GM12878 (cell line): ENCODE data around the gene TAF4. TPM values are rescaled to one million over a fixed set of nuclear protein-coding genes. Genes with fewer than 3 reads are reported as not detected.

ENCODE experiments used
- ATAC-seq: fragments of 200-7000 bp; cut with Tn5 transposase; 3 replicates; pipeline ENCODE4 v1.9.1; 2020; ENCODE audit warnings: mild to moderate bottlenecking, moderate library complexity
- BruUV-seq: library from RNA; stranded (reverse); fragments of 400-500 nt; replicated peaks from 2 replicates; lab custom pipeline; 2021; lab: Mats Ljungman, UMichigan
- CTCF ChIA-PET: fragments of 300-600 bp; sonication (Branson Sonifier 250); formaldehyde crosslinking; extraction: SDS; loops from one replicate; lab custom pipeline; 2021; ENCODE audit warnings: inconsistent platforms; lab: Yijun Ruan, JAX
- POLR2A ChIA-PET: fragments of 350-600 bp; formaldehyde crosslinking; extraction: SDS; loops from one replicate; lab custom pipeline; 2021; ENCODE audit warnings: inconsistent platforms; lab: Charles Lee
- RAD21 ChIA-PET: fragments of 300-600 bp; sonication (Branson Sonifier 250); formaldehyde crosslinking; loops from one replicate; lab custom pipeline; 2023; ENCODE audit warnings: antibody characterized with exemption; ENCODE audit not compliant: unreplicated experiment; lab: Charles Lee
- SMC1A ChIA-PET: fragments of 300-600 bp; sonication (Branson Sonifier 250); formaldehyde crosslinking; loops from one replicate; lab custom pipeline; 2023; ENCODE audit not compliant: unreplicated experiment, uncharacterized antibody; lab: Charles Lee
- DNase-seq: peaks from one replicate; pipeline ENCODE4 v3.0.0-alpha.2; 2011; ENCODE audit warnings: low read depth, low spot score
- FAIRE-seq: peaks from 3 replicates; lab custom pipeline; 2011; peaks lifted over from hg19 to GRCh38; lab: Jason Lieb, UNC
- H2AFZ ChIP-seq: 2 replicates; pipeline ENCODE4 v1.6.0; 2011; ENCODE audit warnings: low read depth, low read length, control low read depth; ENCODE audit not compliant: control insufficient read depth
- H3K27ac ChIP-seq: 2 replicates; pipeline ENCODE4 v1.5.1; 2011; ENCODE audit warnings: control low read depth; ENCODE audit not compliant: control insufficient read depth, insufficient read depth
- H3K27me3 ChIP-seq, 2 experiments: replicated peaks in 1 of 2; 2 replicates each; pipeline versions ENCODE4 v1.6.0 to v1.6.1; 2011; ENCODE audit warnings: low read length in 1 of 2; ENCODE audit not compliant: control insufficient read depth in 2 of 2, insufficient read depth in 2 of 2
- H3K36me3 ChIP-seq, 2 experiments: 2 replicates each; pipeline ENCODE4 v1.5.1; 2011; ENCODE audit warnings: low read length in 1 of 2; ENCODE audit not compliant: control insufficient read depth in 2 of 2, insufficient read depth in 2 of 2
- H3K4me1 ChIP-seq: 2 replicates; pipeline ENCODE4 v1.6.1; 2011; ENCODE audit warnings: mild to moderate bottlenecking, low read length, moderate library complexity, mixed read lengths; ENCODE audit not compliant: control insufficient read depth, insufficient read depth
- H3K4me2 ChIP-seq: 2 replicates; pipeline ENCODE4 v1.6.0; 2011; ENCODE audit warnings: control low read depth; ENCODE audit not compliant: control insufficient read depth, insufficient read depth
- H3K4me3 ChIP-seq: fragments of 200-600 bp; sonication (generic); 2 replicates; pipeline ENCODE4 v1.5.1; 2016
- H3K79me2 ChIP-seq: 2 replicates; pipeline ENCODE4 v1.6.0; 2011; ENCODE audit warnings: low read length; ENCODE audit not compliant: control insufficient read depth, insufficient read depth
- H3K9ac ChIP-seq: 2 replicates; pipeline ENCODE4 v1.8.0; 2011; ENCODE audit warnings: low read length, control low read depth, mixed read lengths; ENCODE audit not compliant: control insufficient read depth, insufficient read depth
- H3K9me3 ChIP-seq: replicated peaks from 3 replicates; pipeline ENCODE4 v1.5.1; 2011; ENCODE audit warnings: mild to moderate bottlenecking, low read length; ENCODE audit not compliant: control insufficient read depth, insufficient read depth
- H4K20me1 ChIP-seq: 2 replicates; pipeline ENCODE4 v1.6.0; 2011; ENCODE audit not compliant: control insufficient read depth, insufficient read depth
- BCL11A ChIP-seq: IDR thresholded peaks from 2 replicates; pipeline ENCODE4 v1.6.1; 2011; ENCODE audit warnings: low read depth, low read length
- BCLAF1 ChIP-seq: fragments of 450-650 bp; IDR thresholded peaks from 2 replicates; pipeline ENCODE4 v1.6.1; 2017; ENCODE audit warnings: antibody characterized with exemption, mild to moderate bottlenecking, moderate library complexity
- BRCA1 ChIP-seq: IDR thresholded peaks from 2 replicates; pipeline ENCODE4 v1.6.1; 2011; ENCODE audit warnings: low read depth, low read length, improper control_type of control experiment
- CEBPB ChIP-seq, 2 experiments: fragments of 150-350 bp in 1 of 2; IDR thresholded peaks; 2 replicates each; pipeline ENCODE4 v1.6.1; 2012 to 2014; ENCODE audit warnings: low read depth in 2 of 2, low read length in 2 of 2, borderline replicate concordance in 1 of 2, inconsistent platforms in 1 of 2
- CREB1 ChIP-seq: IDR thresholded peaks from 2 replicates; pipeline ENCODE4 v1.6.1; 2012; ENCODE audit warnings: low read depth, mild to moderate bottlenecking, inconsistent platforms
- EP300 ChIP-seq, 2 experiments: fragments of 150-350 bp in 1 of 2; IDR thresholded peaks; 2 replicates each; pipeline ENCODE4 v1.6.1; 2011 to 2012; ENCODE audit warnings: low read depth in 2 of 2, low read length in 2 of 2, borderline replicate concordance in 1 of 2, improper control_type of control experiment in 1 of 2, inconsistent platforms in 1 of 2; ENCODE audit not compliant: control insufficient read depth in 1 of 2
- GATAD2B ChIP-seq: fragments of 450-650 bp; conservative IDR thresholded peaks from 2 replicates; pipeline ENCODE4 v1.6.1; 2017; ENCODE audit warnings: low read depth, mild to moderate bottlenecking, moderate library complexity
- HDAC2 ChIP-seq: fragments of 200-600 bp; sonication (generic); IDR thresholded peaks from 2 replicates; pipeline ENCODE4 v1.6.1; 2017
- JUND ChIP-seq: IDR thresholded peaks from 2 replicates; pipeline ENCODE4 v1.6.1; 2012; ENCODE audit warnings: low read depth, mild to moderate bottlenecking, low read length, improper control_type of control experiment, moderate library complexity
- KAT2A ChIP-seq: conservative IDR thresholded peaks from 2 replicates; pipeline ENCODE4 v1.6.1; 2011; ENCODE audit warnings: low read depth, low read length; ENCODE audit not compliant: control insufficient read depth
- NFXL1 ChIP-seq: fragments of 450-650 bp; IDR thresholded peaks from 2 replicates; pipeline ENCODE4 v1.6.1; 2017; ENCODE audit warnings: antibody characterized with exemption, mild to moderate bottlenecking, borderline replicate concordance
- NKRF ChIP-seq: fragments of 450-650 bp; conservative IDR thresholded peaks from 2 replicates; pipeline ENCODE4 v1.6.1; 2017; ENCODE audit warnings: mild to moderate bottlenecking, moderate library complexity
- SREBF2 ChIP-seq: IDR thresholded peaks from 2 replicates; pipeline ENCODE4 v1.6.1; 2012; ENCODE audit warnings: mild to moderate bottlenecking, low read length
- SRF ChIP-seq, 2 experiments: IDR thresholded peaks; 2 replicates each; pipeline ENCODE4 v1.6.1; 2011; ENCODE audit warnings: low read depth in 2 of 2, low read length in 2 of 2, mild to moderate bottlenecking in 1 of 2, moderate library complexity in 1 of 2
- SUPT20H ChIP-seq: IDR thresholded peaks from 2 replicates; pipeline ENCODE4 v1.6.1; 2011; ENCODE audit warnings: low read depth, mild to moderate bottlenecking, low read length, moderate library complexity, borderline replicate concordance; ENCODE audit not compliant: control insufficient read depth
- TARDBP ChIP-seq: IDR thresholded peaks from 2 replicates; pipeline ENCODE4 v1.6.1; 2016; ENCODE audit warnings: borderline replicate concordance
- ZNF207 ChIP-seq: fragments of 450-650 bp; IDR thresholded peaks from 2 replicates; pipeline ENCODE4 v1.6.1; 2014; ENCODE audit warnings: antibody characterized with exemption, mild to moderate bottlenecking, borderline replicate concordance
- ZNF384 ChIP-seq: IDR thresholded peaks from 2 replicates; pipeline ENCODE4 v1.6.1; 2012; ENCODE audit warnings: low read depth, mild to moderate bottlenecking, low read length, improper control_type of control experiment, borderline replicate concordance
- ZNF622 ChIP-seq: fragments of 450-650 bp; IDR thresholded peaks from 2 replicates; pipeline ENCODE4 v1.6.1; 2017; ENCODE audit warnings: mild to moderate bottlenecking, inconsistent platforms
- ZZZ3 ChIP-seq: IDR thresholded peaks from 2 replicates; pipeline ENCODE4 v1.6.1; 2011; ENCODE audit warnings: low read depth; ENCODE audit not compliant: control insufficient read depth, insufficient read length
- WGBS: methylation state at CpG from one replicate; pipeline ENCODE4 v1.1.6; 2016; ENCODE audit warnings: low lambda C conversion rate; ENCODE audit not compliant: insufficient replicate concordance, insufficient coverage; ENCODE audit errors: missing lambda C conversion rate; 5-methylcytosine and 5-hydroxymethylcytosine counted together
- in situ Hi-C: fragments of 300-500 bp; cut with MboI; formaldehyde crosslinking; loops from 9 replicates; pipeline ENCODE4 v1.14.3; 2018; ENCODE audit warnings: mixed read lengths
- intact Hi-C: fragments of 100-400 bp; cut with micrococcal nuclease; formaldehyde crosslinking; loops from one replicate; pipeline ENCODE4 v1.14.2; 2022; ENCODE audit not compliant: unreplicated experiment
- polyA plus RNA-seq, 11 experiments: library from polyadenylated mRNA; depleted of rRNA in 4 of 11; unstranded in 6 of 11; stranded (reverse) in 5 of 11; fragments of >200 nt; fragmentation: Nextera tagmentation in 4 of 11; fragmentation: Illumina TruSeq in 1 of 11; extraction: Ambion mirVana in 4 of 11; extraction: Trizol in 1 of 11; gene quantifications; 1 replicate in 1 of 11; 2 replicates in 10 of 11; pipeline versions ENCODE4 v1.2.1 to v1.2.3, GENCODE V29; 2011 to 2016; ENCODE audit warnings: inconsistent platforms in 2 of 11, missing spikeins in 2 of 11, low read depth in 1 of 11
- total RNA-seq, 4 experiments: library from RNA; depleted of rRNA in 3 of 4; stranded (reverse); fragments of >200 nt in 3 of 4; fragmentation: Illumina TruSeq in 1 of 4; extraction: Trizol in 1 of 4; gene quantifications; 2 replicates each; pipeline versions ENCODE4 v1.2.1 to v1.2.3, GENCODE V29; 2013 to 2021

TAF4 gene
- total and polyA plus RNA-seq, 10 of the 15 experiments (the other 5 are each of a cell fraction or from before 2014, with no cell fraction given), result 0.39 to 16.9 (median 3.4) TPM

- POLR2A ChIA-PET, result no interaction called here
- FAIRE-seq (no peak), ATAC-seq (no peak)
- intact Hi-C loops, result no loop called here
- WGBS, result 97% methylated on average over 5 of the region's 5 CpGs
- H3K4me1 ChIP-seq, result no peaks in the 10 kb centered on the region
- H3K4me3 ChIP-seq, result no peak overlapping the region
- SMC1A ChIA-PET, result no interaction called here
- H3K9ac ChIP-seq, result no peak overlapping the region
- peaks cover 26 to 32% of the 10 kb centered on the region in 2 experiments for H3K36me3 ChIP-seq
- TF ChIP-seq BCL11A, result no peak
- no peak for TF ChIP-seq BCLAF1
- TF ChIP-seq HDAC2, result no peak
- TF ChIP-seq SREBF2, result no peak
- TF ChIP-seq JUND, result no peak
- no peak for TF ChIP-seq ZNF207
- no peak for TF ChIP-seq NFXL1
- no peak for TF ChIP-seq NKRF
- TF ChIP-seq CREB1, result no peak
- no peak for TF ChIP-seq KAT2A
- TF ChIP-seq CEBPB (IDR thresholded peaks at IDR 0.05; ENCODE audit: borderline replicate concordance in 1 of 2, low read depth in 2 of 2, low read length in 2 of 2), result no peak
- no peak for TF ChIP-seq ZZZ3
- no peak for TF ChIP-seq EP300 (IDR thresholded peaks at IDR 0.05; ENCODE audit: borderline replicate concordance in 1 of 2, control insufficient read depth in 1 of 2, low read depth in 2 of 2, low read length in 2 of 2)
- TF ChIP-seq BRCA1, result no peak
- TF ChIP-seq TARDBP, result no peak
- no peak for TF ChIP-seq SRF (IDR thresholded peaks at IDR 0.05; ENCODE audit: low read depth in 2 of 2, low read length in 2 of 2)
- TF ChIP-seq ZNF384, result no peak
- TF ChIP-seq ZNF622, result no peak
- TF ChIP-seq SUPT20H, result no peak
- no peak for TF ChIP-seq GATAD2B
- TF ChIP-seq, all 136 proteins: peak for 0
- Histone ChIP-seq H3K79me2 (no peaks in the 10 kb centered on the region), H4K20me1 (no peaks in the 10 kb centered on the region; the same call in 1 of the 2 replicates), H2AFZ (no peak overlapping the region), H3K4me2 (no peak overlapping the region), H3K9me3 (no peaks in the 10 kb centered on the region), H3K27me3 (no peaks in the 10 kb centered on the region), H3K27ac (no peak overlapping the region)
- RAD21 ChIA-PET, result no interaction called here
- in situ Hi-C loops, result loop anchor here (25.0 kb wide), 1 partner anchor 383 kb away; the partner anchor contains the start of gene RPS21
- DNase-seq, result no peak
- BruUV-seq, result no TSS peak
- CTCF ChIA-PET, result no interaction called here
These were observed 61.1 kb downstream of the TAF4 start for GRCh38 chr20:62004614-62005013.
